A549 (cell line): Measurements from ENCODE around the gene MAGIX. TPM values are rescaled to one million over a fixed set of nuclear protein-coding genes. Genes with fewer than 3 reads are reported as not detected.
"Not testable (repeated sequence)": the region's sequence is repeated elsewhere in the genome, so short reads cannot be mapped to it uniquely, and the experiment has no call there.

ENCODE experiments used
- ATAC-seq, 2 experiments: fragments of 200-7000 bp in 1 of 2; fragments of >200 bp in 1 of 2; cut with Nextera tagmentation in 1 of 2; cut with Tn5 transposase in 1 of 2; 3 replicates each; pipeline versions ENCODE4 v1.8.0 to v1.9.1; 2018 to 2020; ENCODE audit warnings: mild to moderate bottlenecking in 1 of 2, moderate library complexity in 1 of 2
- CTCF ChIA-PET: fragments of 300-600 bp; sonication (Branson Sonifier 250); formaldehyde crosslinking; extraction: SDS; loops from one replicate; lab custom pipeline; 2021; ENCODE audit warnings: antibody characterized with exemption, inconsistent platforms; lab: Yijun Ruan, JAX
- POLR2A ChIA-PET: fragments of 350-600 bp; formaldehyde crosslinking; extraction: SDS; loops from one replicate; lab custom pipeline; 2021; ENCODE audit warnings: antibody characterized with exemption, inconsistent platforms; lab: Yijun Ruan, JAX
- DNase-seq, 2 experiments: peaks; one replicate each; pipeline versions ENCODE4 v3.0.0 to v3.0.0-alpha.2; 2011 to 2016; ENCODE audit warnings: low read depth in 1 of 2, low spot score in 1 of 2
- FAIRE-seq: peaks from 2 replicates; lab custom pipeline; 2011; peaks lifted over from hg19 to GRCh38; lab: Jason Lieb, UNC
- H3K27ac ChIP-seq, 2 experiments: fragments of >200 bp; sonication (Bioruptor Twin); formaldehyde crosslinking; 3 replicates each; pipeline ENCODE4 v1.5.1; 2016 to 2017
- H3K4me1 ChIP-seq: fragments of >200 bp; sonication (Bioruptor Twin); formaldehyde crosslinking; 3 replicates; pipeline ENCODE4 v1.6.1; 2016
- H3K4me2 ChIP-seq: fragments of >200 bp; sonication (Bioruptor Twin); formaldehyde crosslinking; 3 replicates; pipeline ENCODE4 v1.6.1; 2016
- H3K4me3 ChIP-seq: fragments of >200 bp; sonication (Bioruptor Twin); formaldehyde crosslinking; 3 replicates; pipeline ENCODE4 v1.5.1; 2016
- H3K9me3 ChIP-seq: fragments of >200 bp; sonication (Bioruptor Twin); formaldehyde crosslinking; 3 replicates; pipeline ENCODE4 v1.6.1; 2016
- CHD2 ChIP-seq: fragments of 150-350 bp; IDR thresholded peaks from 2 replicates; pipeline ENCODE4 v1.6.1; 2014; ENCODE audit warnings: low read length; ENCODE audit not compliant: partially characterized antibody
- EHMT2 ChIP-seq: fragments of 200-600 bp; sonication (generic); IDR thresholded peaks from 2 replicates; pipeline ENCODE4 v1.6.1; 2016; ENCODE audit warnings: antibody characterized with exemption, low read depth, mild to moderate bottlenecking, moderate library complexity
- FOSB ChIP-seq: fragments of 250-450 bp; sonication (Bioruptor Pico); IDR thresholded peaks from 2 replicates; pipeline ENCODE4 v1.5.0; 2020; ENCODE audit warnings: mild to moderate bottlenecking, moderate library complexity
- HOXB13 ChIP-seq: fragments of 250-450 bp; sonication (Bioruptor Pico); IDR thresholded peaks from 2 replicates; pipeline ENCODE4 v1.5.0; 2020; ENCODE audit warnings: low read depth, mild to moderate bottlenecking, moderate library complexity
- HOXB5 ChIP-seq: fragments of 250-450 bp; sonication (Bioruptor Pico); IDR thresholded peaks from 2 replicates; pipeline ENCODE4 v1.5.0; 2020; ENCODE audit warnings: mild to moderate bottlenecking, moderate library complexity
- MAZ ChIP-seq: fragments of 150-350 bp; IDR thresholded peaks from 2 replicates; pipeline ENCODE4 v1.6.1; 2014; ENCODE audit warnings: antibody characterized with exemption, low read depth, low read length, borderline replicate concordance
- NPAS2 ChIP-seq: fragments of 250-450 bp; sonication (Bioruptor Pico); IDR thresholded peaks from 2 replicates; pipeline ENCODE4 v1.8.0; 2022; ENCODE audit warnings: mild to moderate bottlenecking, moderate library complexity, borderline replicate concordance
- NR3C1 ChIP-seq: fragments of >200 bp; sonication (Bioruptor Twin); formaldehyde crosslinking; IDR thresholded peaks from 3 replicates; pipeline ENCODE4 v1.6.1; 2017
- POLR2A ChIP-seq: IDR thresholded peaks from 2 replicates; pipeline ENCODE4 v1.6.1; 2012; ENCODE audit warnings: mild to moderate bottlenecking, low read length
- RAD21 ChIP-seq, 2 experiments: fragments of >200 bp in 1 of 2; sonication (Bioruptor Twin) in 1 of 2; formaldehyde crosslinking in 1 of 2; IDR thresholded peaks in 1 of 2; conservative IDR thresholded peaks in 1 of 2; 2 replicates in 1 of 2; 3 replicates in 1 of 2; pipeline ENCODE4 v1.6.1; 2012 to 2018; ENCODE audit warnings: inconsistent platforms in 1 of 2
- RCOR1 ChIP-seq: fragments of 150-350 bp; IDR thresholded peaks from 2 replicates; pipeline ENCODE4 v1.6.1; 2014; ENCODE audit warnings: antibody characterized with exemption, low read length, low read depth
- SMC3 ChIP-seq: fragments of >200 bp; sonication (Bioruptor Twin); formaldehyde crosslinking; IDR thresholded peaks from 3 replicates; pipeline ENCODE4 v1.6.1; 2018; ENCODE audit warnings: inconsistent platforms
- SREBF2 ChIP-seq: fragments of 450-650 bp; IDR thresholded peaks from 2 replicates; pipeline ENCODE4 v1.6.1; 2014; ENCODE audit warnings: mild to moderate bottlenecking, moderate library complexity
- TP53 ChIP-seq: fragments of 250-450 bp; sonication (Bioruptor Pico); IDR thresholded peaks from 2 replicates; pipeline ENCODE4 v1.5.0; 2021; ENCODE audit warnings: mild to moderate bottlenecking, moderate library complexity
- ZC3H11A ChIP-seq: fragments of 450-650 bp; IDR thresholded peaks from 2 replicates; pipeline ENCODE4 v1.6.1; 2014; ENCODE audit warnings: antibody characterized with exemption, mild to moderate bottlenecking
- WGBS: methylation state at CpG from one replicate; pipeline ENCODE4 v1.1.6; 2017; ENCODE audit errors: missing lambda C conversion rate; 5-methylcytosine and 5-hydroxymethylcytosine counted together
- polyA plus RNA-seq, 4 experiments: library from polyadenylated mRNA; depleted of rRNA in 3 of 4; stranded (reverse); fragments of >200 nt; fragmentation: RNase III in 1 of 4; extraction: RNeasy Plus Mini Kit Qiagen cat#74134 plus additional on column Dnase treatment in 1 of 4; gene quantifications; 2 replicates in 3 of 4; 3 replicates in 1 of 4; pipeline ENCODE4 v1.2.3, GENCODE V29; 2011 to 2017
- TF ChIP-seq, protein P1 (sequence below): fragments of 450-650 bp; IDR thresholded peaks from 2 replicates; pipeline ENCODE4 v1.6.1; 2014; ENCODE audit warnings: antibody characterized with exemption
- TF ChIP-seq, protein P2 (sequence below): fragments of >200 bp; sonication (Bioruptor Twin); formaldehyde crosslinking; IDR thresholded peaks from 2 replicates; pipeline ENCODE4 v1.6.1; 2016
- TF ChIP-seq, protein P3 (sequence below): fragments of >200 bp; sonication (Bioruptor Twin); formaldehyde crosslinking; IDR thresholded peaks from 3 replicates; pipeline ENCODE4 v1.5.1; 2016
- TF ChIP-seq, protein P4 (sequence below): fragments of >200 bp; sonication (Bioruptor Twin); formaldehyde crosslinking; IDR thresholded peaks from 3 replicates; pipeline ENCODE4 v1.6.1; 2016
- TF ChIP-seq, protein P5 (sequence below): fragments of 150-350 bp; IDR thresholded peaks from 2 replicates; pipeline ENCODE4 v1.6.1; 2014; ENCODE audit warnings: low read depth, mild to moderate bottlenecking, low read length

Gene MAGIX
- polyA plus RNA-seq, 2 of the 4 experiments (the other 2 are of a cell fraction) = 1.1 to 2.2 TPM

DNA sequence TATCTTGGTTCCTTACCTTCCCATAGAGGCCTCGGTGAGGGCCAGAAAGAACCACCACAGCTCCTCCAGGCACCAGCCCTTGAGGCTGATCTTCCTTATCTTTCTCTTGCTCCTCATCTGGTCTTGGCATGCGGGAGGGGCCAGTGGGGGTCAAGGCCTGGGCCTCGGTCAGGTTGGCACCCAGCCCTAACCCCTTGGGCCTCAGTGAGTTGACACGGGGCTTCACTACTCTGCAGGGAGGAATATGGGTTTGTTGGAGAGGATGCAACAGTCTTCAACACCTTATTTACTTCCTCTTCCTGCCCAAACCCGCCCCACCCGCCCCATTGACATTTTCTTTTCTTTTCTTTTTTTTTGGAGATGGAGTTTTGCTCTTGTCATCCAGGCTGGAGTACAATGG is 45.0 kb upstream of the MAGIX start (continued):
- TF ChIP-seq, protein P1, sequence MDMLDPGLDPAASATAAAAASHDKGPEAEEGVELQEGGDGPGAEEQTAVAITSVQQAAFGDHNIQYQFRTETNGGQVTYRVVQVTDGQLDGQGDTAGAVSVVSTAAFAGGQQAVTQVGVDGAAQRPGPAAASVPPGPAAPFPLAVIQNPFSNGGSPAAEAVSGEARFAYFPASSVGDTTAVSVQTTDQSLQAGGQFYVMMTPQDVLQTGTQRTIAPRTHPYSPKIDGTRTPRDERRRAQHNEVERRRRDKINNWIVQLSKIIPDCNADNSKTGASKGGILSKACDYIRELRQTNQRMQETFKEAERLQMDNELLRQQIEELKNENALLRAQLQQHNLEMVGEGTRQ = no peak
- no peak for TF ChIP-seq SREBF2
- no peak for TF ChIP-seq TP53 (CRISPR knock-in tag)
- TF ChIP-seq, all 56 proteins: peak for 0

DNA sequence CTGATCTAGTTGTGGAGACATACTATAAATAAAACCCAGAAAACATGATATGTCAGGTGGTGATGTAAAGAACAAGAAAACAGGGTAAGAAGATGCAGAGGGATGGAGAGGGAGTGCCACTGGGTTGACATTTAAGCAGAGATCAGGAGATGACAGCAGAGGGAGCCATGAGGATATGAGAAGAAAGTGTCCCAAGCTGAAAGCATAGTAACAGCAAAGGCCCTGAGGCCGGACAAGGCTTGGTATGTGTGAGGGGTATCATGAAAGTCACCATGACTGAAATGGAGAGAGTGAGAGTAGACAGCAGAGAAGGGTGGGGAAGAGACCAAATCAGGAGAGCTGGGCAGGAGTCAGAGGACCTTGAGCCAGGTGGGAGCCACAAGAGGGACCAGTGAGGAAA is 42.5 kb upstream of the MAGIX start:
- CTCF ChIA-PET = interaction anchor here (0.7 to 2.4 kb wide), 5 partner anchors 9 to 43 kb away, joined by 3 to 9 read pairs (median 4); no protein-coding TSS in a partner anchor
- POLR2A ChIA-PET = interaction anchor here (1.1 kb wide), 1 partner anchor 71 kb away, joined by 3 read pairs; no protein-coding TSS in a partner anchor
- 94% methylated on average over 1 of the region's 1 CpG for WGBS
- FAIRE-seq (peak; percentile 78), ATAC-seq (peak; percentile 30 to 46; a peak in 1 of 6 replicates), DNase-seq (peak in 1 of 2 experiments; percentile 39)
- Histone ChIP-seq H3K4me1 (peaks cover 6% of the 10 kb centered on the region; the same call in 1 of the 3 replicates), H3K27ac (no peak overlapping the region), H3K4me3 (no peak overlapping the region), H3K4me2 (no peak overlapping the region), H3K9me3 (no peaks in the 10 kb centered on the region)
- no peak for TF ChIP-seq MAZ
- no peak for TF ChIP-seq RCOR1
- TF ChIP-seq, protein P2, sequence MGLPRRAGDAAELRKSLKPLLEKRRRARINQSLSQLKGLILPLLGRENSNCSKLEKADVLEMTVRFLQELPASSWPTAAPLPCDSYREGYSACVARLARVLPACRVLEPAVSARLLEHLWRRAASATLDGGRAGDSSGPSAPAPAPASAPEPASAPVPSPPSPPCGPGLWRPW = no peak
- TF ChIP-seq RAD21 (conservative IDR thresholded peaks at IDR 0.05 in 1 of 2, IDR thresholded peaks at IDR 0.05 in 1 of 2) = peak in 1 of 2 experiments; percentile 50; a peak in 3 of 5 replicates
- TF ChIP-seq FOSB (CRISPR knock-in tag) = no peak
- TF ChIP-seq, protein P3, sequence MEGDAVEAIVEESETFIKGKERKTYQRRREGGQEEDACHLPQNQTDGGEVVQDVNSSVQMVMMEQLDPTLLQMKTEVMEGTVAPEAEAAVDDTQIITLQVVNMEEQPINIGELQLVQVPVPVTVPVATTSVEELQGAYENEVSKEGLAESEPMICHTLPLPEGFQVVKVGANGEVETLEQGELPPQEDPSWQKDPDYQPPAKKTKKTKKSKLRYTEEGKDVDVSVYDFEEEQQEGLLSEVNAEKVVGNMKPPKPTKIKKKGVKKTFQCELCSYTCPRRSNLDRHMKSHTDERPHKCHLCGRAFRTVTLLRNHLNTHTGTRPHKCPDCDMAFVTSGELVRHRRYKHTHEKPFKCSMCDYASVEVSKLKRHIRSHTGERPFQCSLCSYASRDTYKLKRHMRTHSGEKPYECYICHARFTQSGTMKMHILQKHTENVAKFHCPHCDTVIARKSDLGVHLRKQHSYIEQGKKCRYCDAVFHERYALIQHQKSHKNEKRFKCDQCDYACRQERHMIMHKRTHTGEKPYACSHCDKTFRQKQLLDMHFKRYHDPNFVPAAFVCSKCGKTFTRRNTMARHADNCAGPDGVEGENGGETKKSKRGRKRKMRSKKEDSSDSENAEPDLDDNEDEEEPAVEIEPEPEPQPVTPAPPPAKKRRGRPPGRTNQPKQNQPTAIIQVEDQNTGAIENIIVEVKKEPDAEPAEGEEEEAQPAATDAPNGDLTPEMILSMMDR = peak; percentile 29; the same call in 2 of the 3 replicates
- TF ChIP-seq SMC3 = 0 out of 3 replicates have a peak, but pooled peaks have one; percentile 19
- TF ChIP-seq HOXB13 (CRISPR knock-in tag) = no peak
- TF ChIP-seq ZC3H11A = no peak

DNA sequence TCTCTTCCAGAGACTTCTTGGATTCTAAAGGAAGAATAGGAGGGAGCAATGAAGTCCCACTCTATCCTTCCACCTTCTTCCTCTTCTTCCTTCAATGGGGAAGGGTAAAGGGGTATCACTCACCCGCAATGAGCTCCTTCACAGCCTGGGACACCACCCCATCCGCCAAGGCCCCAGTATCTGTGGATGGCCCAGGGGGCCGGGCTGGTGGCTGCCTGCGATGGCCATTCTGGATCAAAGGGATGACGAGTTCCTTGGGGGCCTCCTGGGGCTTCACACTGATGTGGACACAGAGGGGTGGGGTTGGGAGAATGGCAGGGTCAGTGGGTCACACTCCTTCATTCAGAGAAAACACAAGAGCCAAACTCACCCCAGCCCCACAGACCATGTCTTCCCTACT is 40.1 kb upstream of the MAGIX start:
- Histone ChIP-seq H3K9me3 (no peaks in the 10 kb centered on the region), H3K4me2 (peak overlapping the region; percentile 87), H3K4me1 (peaks cover 6% of the 10 kb centered on the region; the same call in 1 of the 3 replicates), H3K4me3 (peak overlapping the region; percentile 95), H3K27ac (peak overlapping the region in 1 of 2 experiments; percentile 92; a peak in 3 of 6 replicates)
- no peak for ATAC-seq
- no peak for FAIRE-seq
- ChIA-PET POLR2A (interaction anchor here (0.5 kb wide), 2 partner anchors 9 to 22 kb away, joined by 3 read pairs; no protein-coding TSS in a partner anchor), CTCF (interaction anchor here (1.6 to 2.7 kb wide), 2 partner anchors 33 to 64 kb away, joined by 5 to 11 read pairs; no protein-coding TSS in a partner anchor)
- DNase-seq = no peak
- TF ChIP-seq, protein P4, sequence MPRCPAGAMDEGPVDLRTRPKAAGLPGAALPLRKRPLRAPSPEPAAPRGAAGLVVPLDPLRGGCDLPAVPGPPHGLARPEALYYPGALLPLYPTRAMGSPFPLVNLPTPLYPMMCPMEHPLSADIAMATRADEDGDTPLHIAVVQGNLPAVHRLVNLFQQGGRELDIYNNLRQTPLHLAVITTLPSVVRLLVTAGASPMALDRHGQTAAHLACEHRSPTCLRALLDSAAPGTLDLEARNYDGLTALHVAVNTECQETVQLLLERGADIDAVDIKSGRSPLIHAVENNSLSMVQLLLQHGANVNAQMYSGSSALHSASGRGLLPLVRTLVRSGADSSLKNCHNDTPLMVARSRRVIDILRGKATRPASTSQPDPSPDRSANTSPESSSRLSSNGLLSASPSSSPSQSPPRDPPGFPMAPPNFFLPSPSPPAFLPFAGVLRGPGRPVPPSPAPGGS = no peak
- TF ChIP-seq, protein P5, sequence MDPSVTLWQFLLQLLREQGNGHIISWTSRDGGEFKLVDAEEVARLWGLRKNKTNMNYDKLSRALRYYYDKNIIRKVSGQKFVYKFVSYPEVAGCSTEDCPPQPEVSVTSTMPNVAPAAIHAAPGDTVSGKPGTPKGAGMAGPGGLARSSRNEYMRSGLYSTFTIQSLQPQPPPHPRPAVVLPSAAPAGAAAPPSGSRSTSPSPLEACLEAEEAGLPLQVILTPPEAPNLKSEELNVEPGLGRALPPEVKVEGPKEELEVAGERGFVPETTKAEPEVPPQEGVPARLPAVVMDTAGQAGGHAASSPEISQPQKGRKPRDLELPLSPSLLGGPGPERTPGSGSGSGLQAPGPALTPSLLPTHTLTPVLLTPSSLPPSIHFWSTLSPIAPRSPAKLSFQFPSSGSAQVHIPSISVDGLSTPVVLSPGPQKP = no peak
- no peak for TF ChIP-seq ZC3H11A
- no peak for TF ChIP-seq POLR2A
- TF ChIP-seq HOXB5 (CRISPR knock-in tag) = no peak
- no peak for TF ChIP-seq NPAS2 (CRISPR knock-in tag)
- TF ChIP-seq NR3C1 = no peak
- TF ChIP-seq CHD2 = no peak
- TF ChIP-seq, protein P3 = no peak
- no peak for TF ChIP-seq EHMT2
- TF ChIP-seq HOXB13 (CRISPR knock-in tag) = no peak
- whole genome bisulfite sequencing = 81% methylated on average over 5 of the region's 5 CpGs

DNA sequence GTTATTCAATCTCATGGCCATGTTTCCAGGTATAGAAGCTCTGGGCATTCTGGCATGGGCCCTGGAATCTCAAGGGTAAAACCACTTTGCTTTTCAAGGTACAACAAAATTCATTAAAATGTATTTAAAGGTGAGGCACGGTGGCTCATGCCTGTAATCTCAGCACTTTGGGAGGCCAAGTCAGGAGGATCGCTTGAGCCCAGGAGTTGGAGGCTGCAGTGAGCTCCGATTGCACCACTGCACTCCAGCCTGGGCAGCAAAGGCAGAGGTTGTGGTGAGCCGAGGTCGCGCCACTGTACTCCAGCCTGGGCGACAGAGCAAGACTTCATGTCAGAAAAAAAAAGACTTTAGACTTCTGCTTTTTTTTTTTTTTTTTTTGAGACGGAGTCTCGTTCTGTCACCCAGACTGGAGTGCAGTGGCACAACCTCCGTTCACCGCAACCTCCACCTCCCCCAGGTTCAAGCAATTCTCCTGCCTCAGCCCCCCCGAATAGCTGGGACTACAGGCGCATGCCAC is 34.8 kb upstream of the MAGIX start:
- WGBS = 87% methylated on average over 13 of the region's 13 CpGs
- DNase-seq, POLR2A ChIA-PET, H3K27ac ChIP-seq, H3K9me3 ChIP-seq, H3K4me2 ChIP-seq, ATAC-seq, H3K4me3 ChIP-seq, FAIRE-seq, H3K4me1 ChIP-seq: not testable (repeated sequence)
- CTCF ChIA-PET = interaction anchor here (0.6 kb wide), 1 partner anchor 571 kb away, joined by 3 read pairs; no protein-coding TSS in a partner anchor
